CD4-positive, alpha-beta T cell (primary cell): ENCODE results near the gene TTLL11. TPM values are rescaled to one million over a fixed set of nuclear protein-coding genes. Genes with fewer than 3 reads are reported as not detected.

Source experiments
- ATAC-seq: fragments of 200-7000 bp; cut with Tn5 transposase; one replicate; pipeline ENCODE4 v1.10.0; 2022; ENCODE audit warnings: mild to moderate bottlenecking; ENCODE audit not compliant: poor library complexity
- CTCF ChIA-PET: fragments of 350-600 bp; sonication (Branson Sonifier 250); formaldehyde crosslinking; loops from one replicate; lab custom pipeline; 2021; ENCODE audit warnings: antibody characterized with exemption, inconsistent platforms; lab: Charles Lee
- POLR2A ChIA-PET: fragments of 350-600 bp; sonication (Branson Sonifier 250); formaldehyde crosslinking; loops from one replicate; lab custom pipeline; 2021; ENCODE audit warnings: antibody characterized with exemption, inconsistent platforms; lab: Charles Lee
- DNase-seq, 14 experiments: peaks; one replicate each; pipeline ENCODE4 v3.0.0-alpha.2; 2013 to 2020; ENCODE audit warnings: mixed read lengths in 2 of 14
- H3K27ac ChIP-seq, 2 donors: one replicate each; pipeline versions ENCODE4 v1.5.1 to v1.7.0; 2013; ENCODE audit warnings: low read length in 2 of 2, low read depth in 1 of 2, mild to moderate bottlenecking in 1 of 2
- H3K27me3 ChIP-seq, 2 experiments: 1 replicate in 1 of 2; 2 replicates in 1 of 2; pipeline versions ENCODE4 v1.6.1 to v1.7.0; 2013; ENCODE audit warnings: low read length in 2 of 2, control low read depth in 1 of 2, mild to moderate bottlenecking in 1 of 2, moderate library complexity in 1 of 2; ENCODE audit not compliant: insufficient read depth in 2 of 2, control insufficient read depth in 1 of 2
- H3K36me3 ChIP-seq: one replicate; pipeline ENCODE4 v1.6.1; 2013; ENCODE audit warnings: low read length, control low read depth; ENCODE audit not compliant: insufficient read depth
- H3K4me1 ChIP-seq: one replicate; pipeline ENCODE4 v1.6.1; 2013; ENCODE audit warnings: low read length, control low read depth; ENCODE audit not compliant: insufficient read depth
- H3K4me3 ChIP-seq: one replicate; pipeline ENCODE4 v1.5.1; 2013; ENCODE audit warnings: mild to moderate bottlenecking, low read length, moderate library complexity
- H3K9me3 ChIP-seq, 2 experiments: 1 replicate in 1 of 2; 2 replicates in 1 of 2; pipeline versions ENCODE4 v1.6.1 to v1.7.0; 2013; ENCODE audit warnings: low read length in 2 of 2, mild to moderate bottlenecking in 2 of 2, control low read depth in 1 of 2, moderate library complexity in 1 of 2; ENCODE audit not compliant: control insufficient read depth in 1 of 2, insufficient read depth in 1 of 2
- H3K27ac Mint-ChIP-seq: one replicate; pipeline ENCODE4 v1.8.0; 2020; ENCODE audit warnings: mixed read lengths
- H3K27me3 Mint-ChIP-seq: one replicate; pipeline ENCODE4 v1.8.0; 2021; ENCODE audit warnings: mixed read lengths
- H3K36me3 Mint-ChIP-seq: one replicate; pipeline ENCODE4 v1.8.0; 2021; ENCODE audit warnings: low read depth, mixed read lengths
- H3K4me1 Mint-ChIP-seq: one replicate; pipeline ENCODE4 v1.8.0; 2021; ENCODE audit warnings: low read depth, mixed read lengths
- H3K4me3 Mint-ChIP-seq: one replicate; pipeline ENCODE4 v1.8.0; 2020; ENCODE audit warnings: mild to moderate bottlenecking, mixed read lengths
- H3K9me3 Mint-ChIP-seq: one replicate; pipeline ENCODE4 v1.8.0; 2020; ENCODE audit warnings: mixed read lengths
- intact Hi-C, 2 experiments: fragments of 100-400 bp; cut with DNase I in 1 of 2; cut with micrococcal nuclease in 1 of 2; formaldehyde crosslinking; loops; one replicate each; pipeline versions ENCODE4 v1.15.1 to v1.9.0; 2023 to 2025; cut with DNase I, micrococcal nuclease
- total RNA-seq, 174 experiments: library from RNA in 2 of 174; stranded (reverse) in 2 of 174; gene quantifications; one replicate each; pipeline ENCODE4 v1.2.3 and lab custom pipeline; 2021 to 2026
- TF ChIP-seq, protein P1 (sequence below): fragments of 200-600 bp; IDR thresholded peaks from one replicate; pipeline ENCODE4 v1.8.0; 2022; ENCODE audit warnings: antibody characterized with exemption, mild to moderate bottlenecking

The TTLL11 gene
- total RNA-seq, 2 experiments from 2014 or later, result 1.6 to 2.3 TPM

- no peak overlapping the region for H3K4me3 ChIP-seq
- H3K4me3 Mint-ChIP-seq, result no peak overlapping the region
- TF ChIP-seq, protein P1, sequence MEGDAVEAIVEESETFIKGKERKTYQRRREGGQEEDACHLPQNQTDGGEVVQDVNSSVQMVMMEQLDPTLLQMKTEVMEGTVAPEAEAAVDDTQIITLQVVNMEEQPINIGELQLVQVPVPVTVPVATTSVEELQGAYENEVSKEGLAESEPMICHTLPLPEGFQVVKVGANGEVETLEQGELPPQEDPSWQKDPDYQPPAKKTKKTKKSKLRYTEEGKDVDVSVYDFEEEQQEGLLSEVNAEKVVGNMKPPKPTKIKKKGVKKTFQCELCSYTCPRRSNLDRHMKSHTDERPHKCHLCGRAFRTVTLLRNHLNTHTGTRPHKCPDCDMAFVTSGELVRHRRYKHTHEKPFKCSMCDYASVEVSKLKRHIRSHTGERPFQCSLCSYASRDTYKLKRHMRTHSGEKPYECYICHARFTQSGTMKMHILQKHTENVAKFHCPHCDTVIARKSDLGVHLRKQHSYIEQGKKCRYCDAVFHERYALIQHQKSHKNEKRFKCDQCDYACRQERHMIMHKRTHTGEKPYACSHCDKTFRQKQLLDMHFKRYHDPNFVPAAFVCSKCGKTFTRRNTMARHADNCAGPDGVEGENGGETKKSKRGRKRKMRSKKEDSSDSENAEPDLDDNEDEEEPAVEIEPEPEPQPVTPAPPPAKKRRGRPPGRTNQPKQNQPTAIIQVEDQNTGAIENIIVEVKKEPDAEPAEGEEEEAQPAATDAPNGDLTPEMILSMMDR, result no peak
- H3K36me3 Mint-ChIP-seq, result no peaks in the 10 kb centered on the region
- ATAC-seq (no peak), DNase-seq (no peak)
- ChIA-PET CTCF (interaction anchor here (4.8 kb wide), 1 partner anchor 10 kb away, joined by 20 read pairs; no protein-coding TSS in a partner anchor), POLR2A (no interaction called here)
- H3K27me3 Mint-ChIP-seq, result no peaks in the 10 kb centered on the region
- intact Hi-C loops, result no loop called here
- no peaks in the 10 kb centered on the region for H3K9me3 ChIP-seq
- H3K36me3 ChIP-seq, result no peaks in the 10 kb centered on the region
- no peaks in the 10 kb centered on the region for H3K9me3 Mint-ChIP-seq
- peaks cover 39% of the 10 kb centered on the region for H3K4me1 Mint-ChIP-seq
- no peak overlapping the region for H3K27ac Mint-ChIP-seq
- H3K27me3 ChIP-seq, result no peaks in the 10 kb centered on the region
- peaks cover 33% of the 10 kb centered on the region for H3K4me1 ChIP-seq
- H3K27ac ChIP-seq, result no peak overlapping the region
These were observed 4.0 kb downstream of the TTLL11 start for GRCh38 chr9:122088880-122089706.

- no peak for DNase-seq
- ChIA-PET POLR2A (no interaction called here), CTCF (interaction anchor here (4.8 kb wide), 1 partner anchor 11 kb away, joined by 20 read pairs; no protein-coding TSS in a partner anchor)
- no peak overlapping the region for H3K4me3 Mint-ChIP-seq
- H3K27me3 Mint-ChIP-seq, result no peaks in the 10 kb centered on the region
- no peaks in the 10 kb centered on the region for H3K9me3 ChIP-seq
- H3K36me3 Mint-ChIP-seq, result no peaks in the 10 kb centered on the region
- no peak overlapping the region for H3K4me3 ChIP-seq
- H3K9me3 Mint-ChIP-seq, result no peaks in the 10 kb centered on the region
- H3K27me3 ChIP-seq, result no peaks in the 10 kb centered on the region
- H3K27ac Mint-ChIP-seq, result no peak overlapping the region
- intact Hi-C loops, result no loop called here
- H3K27ac ChIP-seq, result no peak overlapping the region
- H3K36me3 ChIP-seq, result no peaks in the 10 kb centered on the region
- TF ChIP-seq, protein P1, result no peak
- H3K4me1 ChIP-seq, result peaks cover 23% of the 10 kb centered on the region
- no peak for ATAC-seq
- H3K4me1 Mint-ChIP-seq, result peaks cover 34% of the 10 kb centered on the region
These were observed 5.5 kb downstream of the TTLL11 start for GRCh38 chr9:122087406-122088200.

- Histone ChIP-seq H3K27ac (no peak overlapping the region), H3K9me3 (no peaks in the 10 kb centered on the region), H3K36me3 (no peaks in the 10 kb centered on the region), H3K4me1 (peaks cover 16% of the 10 kb centered on the region), H3K27me3 (no peaks in the 10 kb centered on the region), H3K4me3 (no peak overlapping the region)
- POLR2A ChIA-PET, result no interaction called here
- Mint-ChIP-seq H3K4me1 (peaks cover 28% of the 10 kb centered on the region), H3K27me3 (no peaks in the 10 kb centered on the region), H3K4me3 (no peak overlapping the region), H3K36me3 (no peaks in the 10 kb centered on the region), H3K9me3 (no peaks in the 10 kb centered on the region), H3K27ac (no peak overlapping the region)
- ATAC-seq, result no peak
- TF ChIP-seq, protein P1, result no peak
- no peak for DNase-seq
- intact Hi-C loops, result no loop called here
- CTCF ChIA-PET, result interaction anchor here (4.8 kb wide), 1 partner anchor 12 kb away, joined by 20 read pairs; no protein-coding TSS in a partner anchor
These were observed 6.2 kb downstream of the TTLL11 start for GRCh38 chr9:122086873-122087272.
